OCI-LY1 (cell line): ENCODE data around the gene OR7G2.

Experiments used
- CTCF ChIP-seq: fragments of 200-600 bp; sonication (generic), shearing (Covaris generic); IDR thresholded peaks from 2 replicates; pipeline ENCODE4 v1.5.1; 2017; ENCODE audit warnings: mild to moderate bottlenecking, antibody characterized with exemption, low read length, moderate library complexity, mixed read lengths
- EZH2 ChIP-seq: fragments of 200-600 bp; sonication (generic), shearing (Covaris generic); IDR thresholded peaks from 2 replicates; pipeline ENCODE4 v1.8.0; 2017; ENCODE audit warnings: borderline replicate concordance, mixed run types, mild to moderate bottlenecking, antibody characterized with exemption, low read length, moderate library complexity, mixed read lengths

GRCh38 chr19:9126900-9127405 lies 19.7 kb upstream of the OR7G2 start, which contains the start of gene OR7G3:
- TF ChIP-seq EZH2 (no peak), CTCF (no peak)
